GM23248 (cell line): ENCODE data around the gene TPRN. TPM values are rescaled to one million over a fixed set of nuclear protein-coding genes. Genes with fewer than 3 reads are reported as not detected.

ENCODE experiments used
- DNase-seq: peaks from one replicate; pipeline ENCODE4 v3.0.0-alpha.2; 2015
- H2AFZ ChIP-seq: fragments of 200-600 bp; sonication (generic); 2 replicates; pipeline ENCODE4 v1.6.1; 2016; ENCODE audit warnings: antibody characterized with exemption
- H3F3A ChIP-seq: fragments of 200-600 bp; sonication (generic); 2 replicates; pipeline ENCODE4 v1.6.1; 2016; ENCODE audit warnings: mild to moderate bottlenecking, antibody characterized with exemption, mixed run types; ENCODE audit not compliant: insufficient read depth
- H3K27ac ChIP-seq: fragments of 200-600 bp; sonication (generic); 2 replicates; pipeline ENCODE4 v1.5.1; 2016; ENCODE audit warnings: mild to moderate bottlenecking
- H3K27me3 ChIP-seq: fragments of 200-600 bp; sonication (generic); replicated peaks from 2 replicates; pipeline ENCODE4 v1.6.1; 2016; ENCODE audit warnings: mild to moderate bottlenecking; ENCODE audit not compliant: insufficient read depth
- H3K36me3 ChIP-seq: fragments of 200-600 bp; sonication (generic); 2 replicates; pipeline ENCODE4 v1.6.1; 2016; ENCODE audit warnings: low read depth, mild to moderate bottlenecking
- H3K4me1 ChIP-seq: fragments of 200-600 bp; sonication (generic); 2 replicates; pipeline ENCODE4 v1.6.1; 2016; ENCODE audit warnings: mild to moderate bottlenecking; ENCODE audit not compliant: insufficient read depth
- H3K4me2 ChIP-seq: fragments of 200-600 bp; sonication (generic); one replicate; pipeline ENCODE4 v1.6.1; 2016; ENCODE audit warnings: mild to moderate bottlenecking; ENCODE audit not compliant: unreplicated experiment
- H3K4me3 ChIP-seq: fragments of 200-600 bp; sonication (generic); 2 replicates; pipeline ENCODE4 v1.5.1; 2016; ENCODE audit warnings: mild to moderate bottlenecking
- H3K79me2 ChIP-seq: fragments of 200-600 bp; sonication (generic); 2 replicates; pipeline ENCODE4 v1.6.1; 2016; ENCODE audit warnings: mild to moderate bottlenecking; ENCODE audit not compliant: insufficient read depth
- H3K9ac ChIP-seq: fragments of 200-600 bp; sonication (generic); 2 replicates; pipeline ENCODE4 v1.6.1; 2016; ENCODE audit warnings: mild to moderate bottlenecking
- H3K9me2 ChIP-seq: fragments of 200-600 bp; sonication (generic); 2 replicates; pipeline ENCODE4 v1.6.1; 2016; ENCODE audit warnings: mixed run types, mild to moderate bottlenecking, moderate library complexity; ENCODE audit not compliant: insufficient read depth
- H3K9me3 ChIP-seq: fragments of 200-600 bp; sonication (generic); one replicate; pipeline ENCODE4 v1.6.1; 2017; ENCODE audit warnings: low read depth
- H4K20me1 ChIP-seq: fragments of 200-600 bp; sonication (generic); 2 replicates; pipeline ENCODE4 v1.6.0; 2016; ENCODE audit not compliant: insufficient read depth
- EZH2 ChIP-seq: fragments of 200-600 bp; sonication (generic); IDR thresholded peaks from 2 replicates; pipeline ENCODE4 v1.6.1; 2018; ENCODE audit warnings: antibody characterized with exemption, mild to moderate bottlenecking; ENCODE audit not compliant: insufficient read depth, poor library complexity, severe bottlenecking
- EZH2phosphoT487 ChIP-seq: fragments of 200-600 bp; sonication (generic); IDR thresholded peaks from 2 replicates; pipeline ENCODE4 v1.6.1; 2018; ENCODE audit warnings: antibody characterized with exemption, moderate library complexity, mild to moderate bottlenecking, low read depth; ENCODE audit not compliant: insufficient read depth
- WGBS, 2 experiments: methylation state at CpG; one replicate each; pipeline ENCODE4 v1.1.6; 2015 to 2017; ENCODE audit warnings: low lambda C conversion rate in 2 of 2, low coverage in 1 of 2; ENCODE audit errors: missing lambda C conversion rate in 2 of 2; 5-methylcytosine and 5-hydroxymethylcytosine counted together
- in situ Hi-C: fragments of 300-500 bp; cut with MboI; formaldehyde crosslinking; loops from 2 replicates; pipeline ENCODE4 v1.15.0; 2020
- polyA plus RNA-seq: library from polyadenylated mRNA; unstranded; fragments of >200 nt; fragmentation: Nextera tagmentation; extraction: Ambion mirVana; gene quantifications from 2 replicates; pipeline ENCODE4 v1.2.1, GENCODE V29; 2016
- total RNA-seq: library from RNA; depleted of rRNA; stranded (reverse); fragments of >200 nt; shearing (Covaris generic); gene quantifications from 2 replicates; pipeline ENCODE4 v1.2.3, GENCODE V29; 2014

The TPRN gene
- total and polyA plus RNA-seq, 2 experiments from 2014 or later, result 1.7 to 7.8 TPM

DNA sequence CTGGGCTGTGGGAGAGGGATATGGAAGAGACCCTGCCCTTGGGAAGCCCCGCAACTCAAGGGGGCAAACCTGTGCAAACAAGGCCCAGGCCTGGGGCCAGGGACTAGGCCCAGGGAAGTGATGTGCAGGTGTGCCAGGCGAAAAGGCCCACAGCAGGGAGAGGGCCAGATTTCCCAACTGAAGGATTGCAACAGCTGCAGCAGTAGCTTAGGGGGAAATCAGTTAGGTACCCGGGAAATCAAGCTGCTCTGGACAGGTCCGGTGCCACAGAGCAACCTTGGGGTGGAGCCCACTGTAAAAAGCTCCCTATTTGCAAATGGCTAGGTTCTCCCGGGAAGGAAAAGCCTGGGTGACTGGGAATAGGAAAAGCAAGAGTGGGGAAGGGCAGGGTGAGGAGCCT lies 51.2 kb downstream of the TPRN start:
- Histone ChIP-seq H3K79me2 (no peaks in the 10 kb centered on the region), H3F3A (no peaks in the 10 kb centered on the region), H2AFZ (no peak overlapping the region), H3K27me3 (no peaks in the 10 kb centered on the region), H3K9me2 (no peaks in the 10 kb centered on the region), H4K20me1 (no peaks in the 10 kb centered on the region), H3K9me3 (no peaks in the 10 kb centered on the region), H3K27ac (no peak overlapping the region), H3K4me1 (no peaks in the 10 kb centered on the region), H3K4me2 (no peak overlapping the region), H3K9ac (no peak overlapping the region), H3K4me3 (no peak overlapping the region), H3K36me3 (no peaks in the 10 kb centered on the region)
- no peak for TF ChIP-seq EZH2phosphoT487
- no peak for TF ChIP-seq EZH2
- WGBS, 2 experiments, result 67 to 73% methylated on average over 5 of the region's 5 CpGs
- no peak for DNase-seq
- in situ Hi-C loops, result no loop called here

DNA sequence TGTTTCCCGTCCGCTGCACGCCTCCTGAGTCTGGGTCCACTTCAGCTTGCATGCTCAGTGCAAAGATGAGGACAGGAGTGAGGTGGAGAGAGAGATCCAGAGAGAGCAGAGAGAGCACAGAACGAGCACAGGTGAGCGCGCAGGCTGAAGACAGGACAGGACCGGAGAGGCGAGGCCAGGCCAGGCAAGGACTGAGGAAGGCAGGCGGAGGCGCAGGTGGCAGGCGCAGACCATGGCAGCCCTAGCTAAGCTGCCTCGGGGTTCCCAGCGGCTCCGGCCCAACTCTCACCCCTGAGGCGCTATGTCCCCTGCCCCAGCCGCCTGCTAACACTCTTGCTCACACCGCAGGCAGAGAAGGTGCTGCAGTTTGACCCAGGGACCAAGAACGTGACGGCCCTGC lies 51.9 kb downstream of the TPRN start:
- Histone ChIP-seq H3K4me1 (no peaks in the 10 kb centered on the region), H3K27me3 (no peaks in the 10 kb centered on the region; the same call in 1 of the 2 replicates), H3K9me2 (no peaks in the 10 kb centered on the region), H4K20me1 (no peaks in the 10 kb centered on the region), H3K9me3 (no peaks in the 10 kb centered on the region), H3K4me2 (no peak overlapping the region), H3K27ac (no peak overlapping the region), H2AFZ (no peak overlapping the region), H3K36me3 (no peaks in the 10 kb centered on the region), H3K9ac (no peak overlapping the region), H3K4me3 (no peak overlapping the region), H3F3A (no peaks in the 10 kb centered on the region), H3K79me2 (no peaks in the 10 kb centered on the region)
- DNase-seq, result no peak
- WGBS, 2 experiments, result 73 to 82% methylated on average over 18 to 19 of the region's 19 CpGs
- TF ChIP-seq EZH2phosphoT487 (no peak), EZH2 (no peak)
- in situ Hi-C loops, result no loop called here

DNA sequence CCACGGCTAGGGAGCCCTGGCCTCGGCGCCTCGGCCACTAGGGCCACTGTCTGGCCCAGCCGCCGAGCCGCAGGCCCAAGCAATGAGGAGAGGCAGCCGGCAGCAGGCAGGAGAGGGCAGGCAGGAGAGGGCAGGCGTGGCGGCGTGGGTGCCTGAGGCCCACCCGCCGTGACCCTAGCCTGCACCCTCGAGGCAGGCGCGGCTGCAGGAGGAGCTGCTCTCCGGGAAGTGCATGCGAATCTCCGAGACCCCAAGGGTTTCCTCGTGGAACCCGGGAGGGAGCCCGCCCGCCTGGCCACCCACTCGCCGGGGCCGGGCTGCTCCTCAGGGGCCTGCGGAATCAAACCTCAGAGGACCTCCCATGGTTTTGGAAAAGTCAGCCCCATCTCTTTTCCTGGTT lies 52.3 kb downstream of the TPRN start:
- H3K27me3 ChIP-seq, result no peaks in the 10 kb centered on the region; the same call in 1 of the 2 replicates

DNA sequence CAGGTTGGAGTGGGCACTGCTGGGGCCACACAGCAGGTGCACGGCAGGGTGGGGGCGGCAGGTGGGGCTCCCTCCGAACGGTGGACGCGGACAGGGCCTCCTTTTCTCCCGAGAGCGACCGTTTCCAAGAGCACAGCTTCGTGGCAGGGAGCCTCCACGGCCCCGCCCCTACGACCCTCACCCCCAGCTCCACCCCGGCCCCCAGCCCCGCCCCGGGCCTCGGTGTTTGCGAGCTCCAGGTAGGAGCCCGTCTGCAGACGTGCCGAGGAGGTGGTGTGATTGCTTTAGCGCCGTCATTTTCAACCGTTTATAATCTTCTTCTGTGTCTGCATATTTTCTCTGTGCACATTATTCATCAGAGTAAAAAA lies 52.8 kb downstream of the TPRN start:
- no peaks in the 10 kb centered on the region for H3K9me2 ChIP-seq
- no peaks in the 10 kb centered on the region for H3K36me3 ChIP-seq
- TF ChIP-seq EZH2phosphoT487 (no peak), EZH2 (no peak)
- H3K4me2 ChIP-seq, result no peak overlapping the region
- H3K79me2 ChIP-seq, result no peaks in the 10 kb centered on the region
- in situ Hi-C loops, result no loop called here
- no peak overlapping the region for H3K9ac ChIP-seq
- H3K27me3 ChIP-seq, result no peaks in the 10 kb centered on the region; the same call in 1 of the 2 replicates
- H2AFZ ChIP-seq, result no peak overlapping the region
- no peak overlapping the region for H3K27ac ChIP-seq
- no peaks in the 10 kb centered on the region for H3K9me3 ChIP-seq
- H3K4me3 ChIP-seq, result no peak overlapping the region
- no peaks in the 10 kb centered on the region for H3K4me1 ChIP-seq
- H4K20me1 ChIP-seq, result no peaks in the 10 kb centered on the region
- DNase-seq, result no peak
- no peaks in the 10 kb centered on the region for H3F3A ChIP-seq
- WGBS, 2 experiments, result 17 to 25% methylated on average over 8 to 24 of the region's 24 CpGs

More for the DNA sequence above, 52.3 kb downstream of the TPRN start:
- WGBS, 2 experiments, result 61 to 72% methylated on average over 22 to 27 of the region's 27 CpGs
- Histone ChIP-seq H3F3A (no peaks in the 10 kb centered on the region), H3K36me3 (no peaks in the 10 kb centered on the region), H3K9me2 (no peaks in the 10 kb centered on the region), H3K9me3 (no peaks in the 10 kb centered on the region), H4K20me1 (no peaks in the 10 kb centered on the region), H3K4me2 (no peak overlapping the region), H3K79me2 (no peaks in the 10 kb centered on the region), H3K4me3 (no peak overlapping the region), H3K4me1 (no peaks in the 10 kb centered on the region), H3K9ac (no peak overlapping the region), H2AFZ (no peak overlapping the region), H3K27ac (no peak overlapping the region)
- TF ChIP-seq EZH2, result no peak
- no peak for TF ChIP-seq EZH2phosphoT487
- no peak for DNase-seq
- in situ Hi-C loops, result no loop called here
